NCI-H1694 (cell line): ENCODE results near the gene NDRG3.
"Not testable (repeated sequence)": the region's sequence is repeated elsewhere in the genome, so short reads cannot be mapped to it uniquely, and the experiment has no call there.

Experiments
- DNase-seq: peaks from one replicate; lab custom pipeline; 2025; lab: John Stamatoyannopoulos, UW

The NDRG3 gene

DNA sequence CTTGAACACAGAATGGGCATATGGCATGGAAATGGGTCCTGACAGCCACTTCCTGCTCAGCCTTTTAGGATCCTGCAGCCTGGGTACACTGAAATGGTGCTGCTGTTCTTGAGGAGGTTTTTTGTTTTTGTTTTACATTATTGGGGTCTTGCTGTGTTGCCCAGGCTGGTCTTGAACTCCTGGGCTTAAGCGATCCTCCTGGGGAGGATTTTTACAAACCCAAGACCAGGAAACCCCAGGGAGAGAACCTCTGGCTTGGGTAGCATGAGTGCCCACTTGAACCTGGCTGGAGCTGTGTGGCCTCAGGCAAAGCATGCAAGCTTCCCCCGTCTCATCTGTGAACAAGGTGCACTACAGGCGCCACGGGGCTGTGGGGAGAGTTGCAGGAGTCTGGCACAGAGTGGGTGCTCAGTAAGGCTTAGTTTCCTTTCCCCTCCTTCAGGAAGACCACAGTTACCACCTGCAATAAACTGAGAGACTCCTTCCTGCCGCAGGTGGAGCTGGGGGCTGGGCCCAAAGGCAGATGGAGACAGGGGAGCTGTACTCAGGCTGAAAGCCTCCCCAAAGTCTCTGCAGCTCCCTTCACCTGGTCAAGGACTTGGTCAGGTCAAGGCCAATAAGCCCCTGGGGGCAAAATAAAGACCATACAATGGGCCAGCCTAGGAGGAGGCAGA is 101.7 kb downstream of the NDRG3 start:
- DNase-seq: no peak

DNA sequence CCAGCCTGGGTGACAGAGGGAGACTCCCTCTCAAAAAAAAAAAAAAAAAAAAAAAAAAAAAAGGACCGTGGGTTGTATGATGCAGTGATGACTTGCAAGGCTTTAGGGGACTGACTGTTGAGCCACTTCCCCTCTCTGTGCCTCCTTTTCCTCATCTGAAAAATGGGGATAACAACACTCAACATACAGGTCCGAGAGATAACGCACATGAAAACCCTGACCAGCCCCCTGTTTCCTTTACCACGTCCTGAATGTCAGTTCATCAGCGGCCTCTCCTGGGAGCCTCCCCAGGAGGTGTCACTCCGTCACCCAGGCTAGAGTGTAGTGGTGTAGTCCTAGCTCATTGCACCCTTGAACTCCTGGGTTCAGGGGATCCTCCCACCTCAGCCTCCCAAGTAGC is 103.8 kb downstream of the NDRG3 start:
- DNase-seq: no peak

DNA sequence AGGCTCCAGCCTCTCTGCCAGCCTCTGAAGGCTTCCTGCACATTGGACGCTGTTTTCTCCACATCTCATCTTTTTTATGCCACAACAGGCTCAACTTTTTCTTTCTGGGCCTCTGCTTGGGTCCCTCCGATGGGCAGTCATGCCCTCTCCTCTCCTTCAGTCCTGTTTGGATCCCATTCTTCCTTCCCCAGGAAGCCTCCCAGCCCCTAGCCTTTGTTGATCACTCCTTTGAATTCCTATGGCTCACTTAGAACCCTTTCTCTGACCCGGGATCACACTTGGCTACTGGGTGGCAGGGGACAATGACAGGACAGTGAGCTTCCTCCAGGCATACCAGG is 104.4 kb downstream of the NDRG3 start:
- no peak for DNase-seq

DNA sequence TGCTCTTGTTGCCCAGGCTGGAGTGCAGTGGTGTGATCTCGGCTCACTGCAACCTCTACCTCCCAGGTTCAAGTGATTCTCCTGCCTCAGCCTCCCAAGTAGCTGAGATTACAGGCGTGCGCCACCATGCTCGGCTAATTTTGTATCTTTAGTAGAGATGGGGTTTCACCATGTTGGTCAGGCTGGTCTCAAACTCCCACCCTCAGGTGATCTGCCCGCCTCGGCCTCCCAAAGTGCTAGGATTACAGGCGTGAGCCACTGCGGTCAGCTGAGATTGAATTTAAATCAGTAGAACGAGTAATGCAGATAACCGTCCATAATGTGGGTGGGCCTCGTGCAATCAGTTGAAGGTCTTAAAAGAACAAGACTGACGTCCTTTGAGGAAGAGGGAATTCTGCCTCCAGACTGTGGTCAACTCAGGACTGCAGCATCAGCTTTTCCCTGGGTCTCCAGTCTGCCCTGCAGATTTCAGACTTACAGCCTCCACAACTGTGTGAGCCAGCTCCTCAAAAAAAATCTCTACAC is 107.0 kb downstream of the NDRG3 start:
- not testable (repeated sequence) for DNase-seq

- DNase-seq: no peak
These were observed 111.5 kb downstream of the NDRG3 start for GRCh38 chr20:36634342-36634741.

DNA sequence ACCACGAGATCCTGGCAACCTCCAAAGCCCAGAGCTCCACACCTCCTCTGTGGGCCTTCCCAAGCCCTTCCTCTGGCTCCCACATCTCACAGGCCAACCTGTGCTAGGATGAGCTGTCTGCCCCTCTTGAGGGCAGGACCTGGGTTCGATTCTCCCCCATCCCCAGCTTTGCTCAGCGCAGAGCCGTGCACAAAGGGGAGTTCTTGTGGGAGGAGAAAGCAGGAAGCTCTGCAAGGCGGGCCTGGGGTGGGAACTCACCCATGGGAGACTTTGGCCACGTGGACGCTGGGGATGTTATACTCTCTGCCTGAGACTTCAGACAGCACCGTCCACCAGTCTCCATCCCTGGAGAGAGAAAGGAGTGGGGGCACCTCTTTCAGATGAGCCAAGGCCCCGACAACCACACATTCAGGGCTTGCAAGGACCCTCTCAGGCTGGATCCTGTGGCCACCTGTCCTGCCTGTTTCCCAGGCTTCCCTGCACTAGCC is 112.6 kb downstream of the NDRG3 start:
- DNase-seq: no peak

DNA sequence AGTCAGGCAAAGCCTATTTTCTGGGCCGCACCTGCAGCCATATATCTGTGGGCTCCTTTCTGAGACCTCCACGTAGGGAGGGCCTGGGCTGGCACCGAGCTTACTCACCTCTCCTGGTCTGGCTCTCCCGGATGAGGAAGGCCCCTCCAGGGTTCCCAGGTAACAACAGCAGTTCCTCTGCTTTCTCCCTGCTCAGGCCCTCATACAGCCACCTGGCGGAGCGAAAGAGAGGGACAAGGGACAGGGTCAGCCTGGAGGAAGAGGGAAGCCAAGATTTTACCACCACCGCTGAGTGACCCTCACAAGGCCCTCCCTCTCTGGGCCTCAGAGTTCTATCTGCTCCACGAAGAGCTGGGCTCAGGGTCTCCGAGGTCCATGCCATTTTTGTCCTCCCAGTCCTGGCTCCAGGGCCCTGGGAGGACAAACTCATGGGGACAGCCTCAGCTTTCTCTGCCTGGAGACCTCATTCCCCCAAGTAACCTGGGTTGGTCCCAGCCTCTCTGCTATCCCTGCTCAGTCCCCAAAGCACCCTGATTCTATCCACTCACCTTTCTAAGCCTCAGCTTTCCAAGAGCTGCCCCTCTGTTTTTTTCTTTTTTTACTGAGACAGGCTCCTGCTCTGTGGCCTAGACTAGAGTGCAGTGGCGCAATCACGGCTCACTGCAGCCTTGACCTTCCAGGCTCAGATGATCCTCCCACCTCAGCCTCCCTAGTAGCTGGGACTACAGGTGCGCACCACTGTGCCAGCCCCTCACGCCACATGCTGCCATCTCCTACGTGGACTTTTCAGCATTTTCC is 113.2 kb downstream of the NDRG3 start:
- no peak for DNase-seq

DNA sequence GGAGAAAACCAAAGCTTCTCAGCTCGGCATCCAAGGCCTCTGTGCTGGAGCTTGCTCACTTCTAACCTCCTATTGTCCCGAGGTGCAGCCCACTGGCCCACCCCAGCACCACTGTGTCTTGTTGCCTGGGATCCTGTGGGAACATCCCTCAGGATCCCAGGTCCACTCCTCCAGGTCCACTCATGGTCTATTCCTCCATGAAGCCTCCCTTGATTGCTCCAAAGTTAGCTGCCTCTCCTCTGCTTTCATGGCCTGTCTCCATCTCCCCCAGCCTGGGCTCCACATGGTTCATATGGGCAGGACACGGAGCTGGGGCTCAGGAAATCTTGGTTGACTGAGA is 113.8 kb downstream of the NDRG3 start:
- DNase-seq: no peak

DNA sequence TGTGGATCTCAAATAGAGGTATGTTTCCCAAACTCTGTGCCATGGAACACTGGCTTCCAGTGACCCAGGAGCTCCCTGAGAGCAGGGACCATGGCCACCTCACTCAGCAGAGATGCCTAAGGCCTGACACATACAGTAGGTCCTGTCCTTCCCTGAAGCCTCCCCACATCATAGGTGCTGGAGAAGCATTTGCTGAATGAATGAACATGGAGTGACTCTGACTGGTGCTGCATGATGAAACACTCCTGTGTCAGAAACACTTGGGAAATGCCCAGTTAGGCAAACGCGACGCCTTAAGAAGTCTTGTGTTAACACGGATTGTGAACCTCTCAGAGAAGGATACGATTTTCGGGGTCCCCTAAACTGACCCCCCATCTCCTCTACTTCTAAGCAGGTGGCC is 114.2 kb downstream of the NDRG3 start:
- no peak for DNase-seq

DNA sequence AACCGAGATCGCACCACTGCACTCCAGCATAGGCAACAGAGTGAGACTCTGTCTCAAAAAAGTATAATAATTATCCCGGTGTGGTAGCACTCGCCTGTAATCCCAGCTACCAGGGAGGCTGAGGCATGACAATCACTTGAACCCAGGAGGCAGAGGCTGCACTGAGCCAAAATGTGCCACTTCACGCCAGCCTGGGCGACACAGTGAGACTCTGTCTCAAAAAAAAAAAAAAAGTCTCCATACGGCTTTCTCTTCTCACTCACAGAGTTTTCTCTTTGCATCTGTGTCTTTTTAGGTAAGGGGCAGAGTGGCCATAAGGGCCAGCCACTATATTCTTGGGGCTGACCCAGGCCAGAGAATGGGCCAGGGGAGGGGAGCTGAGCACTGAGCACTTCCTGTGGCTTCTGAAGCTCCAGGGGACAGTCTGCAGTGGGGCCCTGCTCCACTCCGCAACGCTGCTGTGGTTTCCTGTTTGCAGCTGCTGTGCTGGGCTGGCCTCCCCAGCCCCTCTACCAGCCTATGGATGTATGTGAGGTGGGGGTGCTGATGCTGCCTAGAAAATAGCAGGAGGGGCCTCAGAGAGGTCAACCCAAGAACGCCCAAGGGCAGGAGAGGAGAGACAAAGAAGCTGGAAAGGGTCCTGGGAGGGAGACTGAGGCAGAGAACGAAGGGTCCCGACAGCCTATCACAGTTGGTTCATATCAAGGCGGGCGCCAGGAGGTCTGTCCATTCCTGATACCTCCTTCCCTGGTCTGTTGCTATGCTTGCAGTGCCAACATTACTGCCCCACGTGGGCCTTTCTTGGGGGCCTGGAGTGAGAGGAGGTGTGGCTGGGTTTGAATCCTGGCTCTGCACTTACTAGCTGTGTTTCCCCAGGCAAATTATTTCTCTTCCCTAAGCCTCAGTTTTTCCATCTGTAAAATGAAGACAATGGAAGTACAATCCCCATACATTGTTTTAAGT is 115.9 kb downstream of the NDRG3 start:
- no peak for DNase-seq

DNA sequence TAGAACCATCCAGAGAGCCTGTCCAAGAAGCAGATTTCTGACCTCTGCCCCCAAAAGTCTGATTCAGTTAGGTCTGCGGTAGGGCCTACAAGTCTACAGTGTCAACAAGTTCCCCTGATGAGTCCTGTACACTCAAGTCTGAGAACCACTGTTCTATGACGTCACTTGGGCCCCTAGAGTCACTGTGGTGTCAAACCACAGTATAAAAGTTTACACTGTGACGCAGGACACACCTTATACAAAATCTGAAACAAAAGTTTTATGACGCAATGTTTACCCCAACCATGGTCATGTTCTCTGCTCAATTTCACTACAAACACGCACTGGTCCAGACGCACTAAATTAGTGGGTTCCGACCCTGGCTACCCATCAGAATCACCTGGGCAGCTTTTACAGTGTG is 117.8 kb downstream of the NDRG3 start:
- no peak for DNase-seq

DNA sequence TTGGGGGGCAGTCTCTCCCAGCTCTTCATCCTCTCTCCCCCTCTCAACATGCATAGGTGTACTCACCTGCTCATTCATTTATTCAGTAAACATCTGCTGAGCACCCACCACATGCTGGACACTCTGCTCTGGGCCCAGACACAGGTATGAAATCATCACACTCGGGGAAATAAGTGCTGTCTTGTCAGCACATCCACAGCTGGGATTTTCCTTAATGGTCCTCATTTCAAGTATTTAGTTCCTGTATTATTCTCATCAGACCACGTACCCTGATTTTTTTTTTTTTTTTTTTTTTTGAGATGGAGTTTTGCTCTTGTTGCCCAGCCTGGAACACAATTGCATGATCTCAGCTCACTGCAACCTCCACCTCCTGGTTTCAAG is 121.0 kb downstream of the NDRG3 start:
- DNase-seq: no peak

- no peak for DNase-seq
These were observed 121.6 kb downstream of the NDRG3 start for GRCh38 chr20:36624068-36624943.

- DNase-seq: no peak
These were observed 122.4 kb downstream of the NDRG3 start for GRCh38 chr20:36623444-36623843.

GRCh38 chr20:36620917-36621316 is 125.0 kb downstream of the NDRG3 start:
- no peak for DNase-seq

- no peak for DNase-seq
These were observed 130.9 kb downstream of the NDRG3 start for GRCh38 chr20:36614781-36615557.

- DNase-seq: no peak
These were observed 131.9 kb downstream of the NDRG3 start for GRCh38 chr20:36613974-36614373.

DNA sequence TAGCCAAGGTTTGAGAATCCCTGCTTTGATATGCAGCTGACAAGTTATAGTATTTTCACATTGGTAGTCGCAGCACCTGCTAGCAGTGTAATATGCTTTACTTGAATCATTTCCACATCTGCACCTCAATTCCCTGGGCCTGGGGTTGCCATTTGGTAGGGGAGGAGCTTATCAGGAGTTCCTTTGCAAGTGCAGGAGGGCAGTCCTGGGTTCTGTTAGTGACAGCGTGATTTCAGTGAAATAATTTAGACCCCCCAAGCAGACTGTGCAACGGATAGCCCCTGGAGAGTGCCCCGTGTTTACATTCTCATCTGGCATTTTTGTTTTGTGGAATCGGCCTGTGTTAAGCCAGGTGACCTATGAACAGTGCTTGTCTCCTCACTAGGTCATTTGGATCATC is 134.3 kb downstream of the NDRG3 start:
- no peak for DNase-seq

- not testable (repeated sequence) for DNase-seq
These were observed 137.5 kb downstream of the NDRG3 start for GRCh38 chr20:36608388-36608728.

DNA sequence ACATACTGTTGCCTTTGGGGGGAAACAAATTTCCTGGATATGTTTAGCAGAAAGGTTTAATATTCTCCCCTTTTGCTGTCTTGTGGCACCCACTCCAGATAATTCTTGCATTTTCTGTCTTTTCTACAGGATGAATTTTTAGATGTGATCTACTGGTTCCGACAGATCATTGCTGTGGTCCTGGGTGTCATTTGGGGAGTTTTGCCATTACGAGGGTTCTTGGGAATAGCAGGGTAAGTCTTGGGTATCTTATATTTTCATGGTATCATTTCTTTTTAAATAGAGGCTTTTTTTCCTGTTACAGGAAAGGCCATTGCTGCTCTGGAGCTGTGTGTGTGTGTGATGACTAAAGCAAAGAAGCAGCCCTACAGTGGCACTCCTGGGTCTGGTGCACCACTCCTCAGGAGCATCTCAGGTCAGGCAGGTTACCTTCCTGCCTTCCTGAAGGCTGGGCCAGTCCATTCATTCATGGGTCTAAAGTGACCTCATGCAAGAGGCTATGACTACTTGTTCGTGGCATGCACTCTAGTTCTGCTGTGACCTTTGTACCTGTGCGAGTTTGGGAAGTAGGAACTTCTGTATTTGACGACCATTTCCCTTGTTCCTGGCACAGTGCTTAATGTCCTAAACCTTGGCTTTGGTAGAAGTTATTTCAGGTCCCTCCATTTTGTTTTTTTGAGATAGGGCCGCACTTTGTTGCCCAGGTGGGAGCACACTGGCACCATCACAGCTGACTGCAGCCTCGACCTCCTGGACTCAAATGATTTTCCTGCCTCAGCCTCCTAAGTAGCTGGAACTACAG is 138.1 kb downstream of the NDRG3 start:
- no peak for DNase-seq
